Right lobe of liver (tissue), 6 donors: Measurements from ENCODE around the gene SCML1. TPM values are rescaled to one million over a fixed set of nuclear protein-coding genes. Genes with fewer than 3 reads are reported as not detected.

Experiments used
- ATAC-seq, 4 donors: fragments of 200-7000 bp; cut with Tn5 transposase; one replicate each; pipeline ENCODE4 v1.9.1; 2020; ENCODE audit warnings: mild to moderate bottlenecking in 4 of 4, moderate library complexity in 4 of 4
- DNase-seq, 3 donors: peaks; one replicate each; pipeline ENCODE4 v3.0.0-alpha.2; 2020
- H3K27ac ChIP-seq, 3 donors: fragments of 200-600 bp; one replicate each; pipeline ENCODE4 v1.8.0; 2022
- H3K27me3 ChIP-seq, 2 donors: fragments of 200-600 bp; one replicate each; pipeline ENCODE4 v1.8.0; 2022
- H3K36me3 ChIP-seq, 4 donors: fragments of 200-600 bp; sonication (generic) in 1 of 4; one replicate each; pipeline versions ENCODE4 v1.5.1 to v1.8.0; 2017 to 2022; ENCODE audit warnings: control low read depth in 1 of 4
- H3K4me1 ChIP-seq, 4 donors: fragments of 200-600 bp; sonication (generic) in 1 of 4; one replicate each; pipeline versions ENCODE4 v1.5.1 to v1.8.0; 2017 to 2022; ENCODE audit warnings: control low read depth in 1 of 4
- H3K4me3 ChIP-seq, 3 donors: fragments of 200-600 bp; one replicate each; pipeline ENCODE4 v1.8.0; 2022
- H3K9me3 ChIP-seq, 4 donors: fragments of 200-600 bp; sonication (generic) in 1 of 4; one replicate each; pipeline versions ENCODE4 v1.5.1 to v1.8.0; 2017 to 2022; ENCODE audit warnings: control low read depth in 1 of 4
- POLR2A ChIP-seq: fragments of 450-650 bp; IDR thresholded peaks from one replicate; pipeline ENCODE4 v1.6.1; 2017; ENCODE audit warnings: antibody characterized with exemption, mild to moderate bottlenecking
- WGBS: methylation state at CpG from one replicate; pipeline ENCODE4 v1.1.6; 2018; ENCODE audit warnings: low coverage, low lambda C conversion rate; ENCODE audit not compliant: insufficient coverage; ENCODE audit errors: missing lambda C conversion rate; 5-methylcytosine and 5-hydroxymethylcytosine counted together
- intact Hi-C, 2 donors: fragments of 100-400 bp; cut with DNase I; formaldehyde crosslinking; loops; one replicate each; pipeline versions ENCODE4 v1.11.2 to v1.14.1; 2022
- total RNA-seq, 6 experiments: library from RNA; depleted of rRNA in 2 of 6; stranded (reverse); fragments of >200 nt in 2 of 6; fragmentation: NEBNext Ultra II Directional in 3 of 6; extraction: Animal tissue kit (Norgen Biotek cat#: 25700) in 3 of 6; gene quantifications; one replicate each; pipeline versions ENCODE4 v1.1.0 to v1.2.4, GENCODE V29; 2016 to 2023
- TF ChIP-seq, protein P1 (sequence below), 4 donors: fragments of 200-600 bp in 3 of 4; fragments of 450-650 bp in 1 of 4; IDR thresholded peaks; one replicate each; pipeline versions ENCODE4 v1.5.1 to v1.8.0; 2016 to 2022; ENCODE audit warnings: antibody characterized with exemption in 4 of 4, mild to moderate bottlenecking in 2 of 4
- donor health status: DM: no; HTN: yes; CAD: no.
- donor health status: DM: no; HTN: no; CAD: no.
- donor health status: DM: no; HTN: no; CAD: no.
- donor health status: DM: no; HTN: yes; CAD: no.
- donor health status: DM: no; HTN: yes; CAD: no.

Gene SCML1
- total RNA-seq, 6 experiments from 2014 or later = 7.0 to 15.2 (median 13.8) TPM

- Histone ChIP-seq H3K4me1 (no peaks in the 10 kb centered on the region), H3K36me3 (no peaks in the 10 kb centered on the region), H3K27me3 (no peaks in the 10 kb centered on the region), H3K9me3 (no peaks in the 10 kb centered on the region), H3K27ac (no peak overlapping the region), H3K4me3 (no peak overlapping the region)
- 42% methylated on average over 1 of the region's 1 CpG for WGBS
- intact Hi-C loops = no loop called here
- DNase-seq (no peak), ATAC-seq (peak; percentile 71 to 82 (median 74))
- no peak for TF ChIP-seq POLR2A
- TF ChIP-seq, protein P1, sequence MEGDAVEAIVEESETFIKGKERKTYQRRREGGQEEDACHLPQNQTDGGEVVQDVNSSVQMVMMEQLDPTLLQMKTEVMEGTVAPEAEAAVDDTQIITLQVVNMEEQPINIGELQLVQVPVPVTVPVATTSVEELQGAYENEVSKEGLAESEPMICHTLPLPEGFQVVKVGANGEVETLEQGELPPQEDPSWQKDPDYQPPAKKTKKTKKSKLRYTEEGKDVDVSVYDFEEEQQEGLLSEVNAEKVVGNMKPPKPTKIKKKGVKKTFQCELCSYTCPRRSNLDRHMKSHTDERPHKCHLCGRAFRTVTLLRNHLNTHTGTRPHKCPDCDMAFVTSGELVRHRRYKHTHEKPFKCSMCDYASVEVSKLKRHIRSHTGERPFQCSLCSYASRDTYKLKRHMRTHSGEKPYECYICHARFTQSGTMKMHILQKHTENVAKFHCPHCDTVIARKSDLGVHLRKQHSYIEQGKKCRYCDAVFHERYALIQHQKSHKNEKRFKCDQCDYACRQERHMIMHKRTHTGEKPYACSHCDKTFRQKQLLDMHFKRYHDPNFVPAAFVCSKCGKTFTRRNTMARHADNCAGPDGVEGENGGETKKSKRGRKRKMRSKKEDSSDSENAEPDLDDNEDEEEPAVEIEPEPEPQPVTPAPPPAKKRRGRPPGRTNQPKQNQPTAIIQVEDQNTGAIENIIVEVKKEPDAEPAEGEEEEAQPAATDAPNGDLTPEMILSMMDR (IDR thresholded peaks at IDR 0.05) = peak; percentile 12 to 29 (median 24)
These were observed 40.1 kb upstream of the SCML1 start for GRCh38 chrX:17697191-17697590.

GRCh38 chrX:17700976-17701375 is 36.3 kb upstream of the SCML1 start:
- no peak overlapping the region for H3K4me3 ChIP-seq
- no peaks in the 10 kb centered on the region for H3K36me3 ChIP-seq
- 32% methylated on average over 1 of the region's 1 CpG for WGBS
- ATAC-seq (no peak), DNase-seq (no peak)
- no peak for TF ChIP-seq POLR2A
- TF ChIP-seq, protein P1 (IDR thresholded peaks at IDR 0.05) = no peak
- H3K4me1 ChIP-seq = no peaks in the 10 kb centered on the region
- H3K9me3 ChIP-seq = no peaks in the 10 kb centered on the region
- H3K27me3 ChIP-seq = no peaks in the 10 kb centered on the region
- intact Hi-C loops = no loop called here
- no peak overlapping the region for H3K27ac ChIP-seq

DNA sequence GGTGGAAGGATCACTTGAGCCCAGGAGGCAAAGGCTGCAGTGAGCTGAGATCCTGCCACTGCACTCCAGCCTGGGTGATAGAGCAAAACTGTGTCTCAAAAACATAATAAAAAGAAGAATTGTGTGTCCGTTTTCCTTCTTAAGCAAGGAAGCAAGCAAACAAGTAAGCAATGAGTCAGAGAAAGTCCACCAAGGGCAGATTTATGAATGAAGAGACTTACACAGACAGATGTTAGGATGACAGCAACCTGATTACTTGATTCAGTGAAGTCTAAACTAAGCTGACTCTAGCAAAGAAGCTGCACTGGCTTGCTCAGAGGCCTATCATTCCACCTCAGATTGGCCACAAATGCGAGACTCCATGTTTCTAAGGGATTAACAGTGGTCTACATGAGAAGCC is 34.1 kb upstream of the SCML1 start:
- H3K4me1 ChIP-seq = no peaks in the 10 kb centered on the region

GRCh38 chrX:17705211-17705610 is 32.1 kb upstream of the SCML1 start:
- Histone ChIP-seq H3K9me3 (no peaks in the 10 kb centered on the region), H3K36me3 (no peaks in the 10 kb centered on the region), H3K4me3 (no peak overlapping the region), H3K27me3 (no peaks in the 10 kb centered on the region), H3K4me1 (no peaks in the 10 kb centered on the region), H3K27ac (no peak overlapping the region)
- DNase-seq = no peak
- intact Hi-C loops = no loop called here
- 39% methylated on average over 2 of the region's 2 CpGs for WGBS
- no peak for TF ChIP-seq POLR2A
- TF ChIP-seq, protein P1 (IDR thresholded peaks at IDR 0.05) = no peak
- ATAC-seq = no peak

More for the DNA sequence above, 34.1 kb upstream of the SCML1 start:
- no peak for TF ChIP-seq POLR2A
- TF ChIP-seq, protein P1 (IDR thresholded peaks at IDR 0.05) = no peak
- Histone ChIP-seq H3K27ac (no peak overlapping the region), H3K36me3 (no peaks in the 10 kb centered on the region), H3K9me3 (no peaks in the 10 kb centered on the region), H3K4me3 (no peak overlapping the region), H3K27me3 (no peaks in the 10 kb centered on the region)
- ATAC-seq = no peak
- 62% methylated on average over 2 of the region's 2 CpGs for WGBS
- intact Hi-C loops = no loop called here
- no peak for DNase-seq

DNA sequence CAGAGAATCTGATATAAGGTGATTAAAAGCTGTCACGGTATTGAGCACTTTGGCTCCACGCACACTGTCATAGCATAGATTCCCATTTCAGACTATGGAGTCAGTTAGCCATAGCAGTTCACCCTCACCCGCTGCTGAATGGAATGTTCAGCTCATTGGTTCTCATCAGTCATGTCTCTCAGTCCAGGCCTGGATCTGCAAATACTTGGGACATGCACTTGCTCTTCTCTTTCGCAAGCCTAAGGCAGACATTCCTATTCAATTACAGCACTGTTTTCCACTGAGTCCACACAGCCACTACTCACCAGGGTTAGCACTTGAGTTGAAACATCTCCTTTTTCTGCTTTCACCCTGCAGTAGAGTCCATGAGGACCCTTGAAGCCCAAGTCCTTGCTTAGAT is 30.6 kb upstream of the SCML1 start:
- intact Hi-C loops = no loop called here
- Histone ChIP-seq H3K9me3 (no peaks in the 10 kb centered on the region), H3K27me3 (no peaks in the 10 kb centered on the region), H3K4me1 (no peaks in the 10 kb centered on the region), H3K27ac (no peak overlapping the region), H3K36me3 (no peaks in the 10 kb centered on the region), H3K4me3 (no peak overlapping the region)
- no peak for DNase-seq
- WGBS = 68% methylated on average over 4 of the region's 4 CpGs
- TF ChIP-seq, protein P1 (IDR thresholded peaks at IDR 0.05) = no peak
- no peak for TF ChIP-seq POLR2A
- peak in 2 of 4 donors; percentile 11 to 61 for ATAC-seq
